ENCODE data around the gene MAST4.

MAST4 gene

DNA sequence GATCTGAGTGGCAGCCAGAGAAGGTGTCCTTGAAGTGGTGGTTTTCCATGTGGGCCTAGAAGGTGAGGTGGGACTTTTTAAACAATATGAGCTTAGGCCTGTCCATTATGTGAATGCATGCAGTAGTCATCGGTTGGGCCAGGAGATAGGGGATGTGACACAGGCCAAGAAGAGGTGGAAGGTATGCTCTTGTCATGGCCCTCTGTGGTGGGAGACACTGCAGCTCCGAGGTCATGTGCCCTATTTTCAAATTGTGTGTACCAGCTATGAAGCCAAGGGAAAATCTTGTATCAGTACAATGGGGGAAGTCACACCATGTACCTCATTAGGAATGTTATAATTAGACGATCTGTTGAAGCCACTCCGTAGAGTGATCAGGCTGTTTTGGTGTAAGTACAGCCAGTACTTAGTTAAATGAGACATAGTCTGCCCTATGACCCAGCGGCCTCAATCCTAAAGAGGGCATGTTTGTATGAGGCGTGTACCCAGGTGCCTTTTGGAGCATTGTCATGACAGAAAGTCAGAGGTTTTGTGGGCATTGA lies 280.1 kb downstream of the MAST4 start:
- no peak for DNase-seq (ENCODE audit: low spot score)

DNA sequence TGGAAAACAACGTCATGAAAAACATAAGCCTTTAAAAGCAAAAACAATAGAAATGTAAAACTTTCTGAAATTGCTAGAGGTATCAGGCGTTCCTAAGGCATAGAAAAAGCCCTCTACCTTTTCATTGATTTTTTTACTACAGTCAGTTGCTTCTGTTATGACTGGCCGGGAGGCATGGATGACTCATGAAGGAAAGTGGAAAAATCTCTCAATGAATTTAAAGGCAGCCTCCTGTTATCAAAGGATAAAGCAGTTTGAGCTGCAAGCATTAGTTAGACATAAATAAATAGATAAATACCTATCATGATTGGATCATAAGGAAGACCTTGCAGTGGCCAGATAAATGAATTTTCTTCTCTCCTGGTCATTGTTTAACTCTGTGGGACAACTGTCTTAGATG lies 281.6 kb downstream of the MAST4 start:
- DNase-seq (ENCODE audit: low spot score), result no peak

DNA sequence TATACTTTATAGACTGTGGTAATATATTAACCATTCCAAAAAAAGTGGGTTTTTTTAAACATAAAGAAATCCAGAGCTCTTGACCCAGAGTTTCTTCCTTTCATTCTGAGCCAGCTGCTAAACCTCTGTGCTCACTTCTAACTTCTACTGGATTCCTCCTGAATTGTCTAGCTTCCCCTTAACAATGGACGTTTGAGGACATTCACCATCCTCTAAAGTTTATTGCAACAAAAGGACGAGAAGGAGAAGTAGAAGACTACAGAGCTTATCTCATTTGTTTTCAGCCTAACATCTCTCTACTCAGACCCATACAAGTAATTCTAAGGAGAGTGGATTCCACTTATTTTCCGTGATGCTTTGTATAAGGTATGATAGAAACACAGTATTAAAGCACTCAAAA lies 284.2 kb downstream of the MAST4 start:
- no peak for DNase-seq (ENCODE audit: low spot score)

DNA sequence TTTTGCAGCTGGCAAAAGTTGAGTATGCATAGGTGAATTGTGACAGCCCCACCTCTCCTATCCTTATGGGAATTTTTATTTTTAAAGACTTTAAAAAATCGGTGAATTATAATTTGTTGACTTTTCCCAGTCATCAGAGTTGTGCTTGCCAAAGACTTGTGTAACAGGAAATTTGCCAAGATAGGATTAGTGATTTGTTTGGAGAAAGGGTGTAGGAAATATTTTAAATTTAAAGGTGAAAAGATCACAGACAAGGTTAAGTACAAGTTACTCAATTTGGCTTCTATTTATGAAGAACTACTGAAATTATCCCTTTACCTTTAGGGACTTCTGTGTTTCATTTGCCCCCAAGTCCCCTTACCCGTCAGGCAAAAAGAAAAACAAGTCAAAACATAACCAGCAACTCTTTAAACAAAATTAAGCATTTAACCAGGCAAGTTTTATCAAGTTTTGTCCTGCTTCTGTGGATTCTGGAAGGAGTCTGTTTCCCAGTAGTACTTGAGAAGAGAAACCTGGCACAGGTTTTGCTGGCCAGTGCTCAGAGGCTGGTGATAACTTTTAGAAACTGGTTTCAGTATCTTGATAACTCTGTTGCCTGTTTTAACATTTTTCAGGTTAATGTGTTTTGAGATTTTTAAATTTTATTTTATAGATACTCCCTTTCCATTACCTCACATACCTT lies 285.4 kb downstream of the MAST4 start:
- no peak for DNase-seq (ENCODE audit: low spot score)

DNA sequence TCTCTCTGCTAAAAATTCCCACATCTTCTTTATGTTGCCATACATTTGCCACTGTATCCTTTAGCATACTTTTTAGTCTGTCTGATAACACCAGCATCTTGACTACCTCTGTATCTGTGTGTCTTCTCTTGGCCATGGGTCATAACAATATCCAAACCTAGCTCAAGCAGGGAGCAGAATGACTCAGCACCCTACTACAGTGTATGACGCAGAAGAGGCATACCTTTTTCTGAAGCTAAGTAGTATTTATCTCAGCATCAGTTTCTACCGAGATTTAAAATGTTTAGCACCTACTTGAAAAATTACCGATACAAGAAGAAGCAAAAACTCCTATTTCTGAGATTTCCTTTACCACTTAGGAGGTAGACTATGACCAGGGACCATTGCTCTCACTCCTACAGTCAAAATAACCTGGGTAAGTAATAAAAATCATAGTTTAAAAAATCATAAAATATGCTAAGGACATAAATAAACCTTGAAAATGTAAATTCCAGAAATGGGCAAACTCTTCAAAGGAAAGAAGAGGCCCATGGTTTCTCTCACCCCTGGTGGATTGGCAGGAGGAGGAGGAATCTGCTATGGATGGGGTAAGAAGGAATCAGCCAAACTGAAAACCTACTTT lies 286.5 kb downstream of the MAST4 start:
- no peak for DNase-seq (ENCODE audit: low spot score)

DNA sequence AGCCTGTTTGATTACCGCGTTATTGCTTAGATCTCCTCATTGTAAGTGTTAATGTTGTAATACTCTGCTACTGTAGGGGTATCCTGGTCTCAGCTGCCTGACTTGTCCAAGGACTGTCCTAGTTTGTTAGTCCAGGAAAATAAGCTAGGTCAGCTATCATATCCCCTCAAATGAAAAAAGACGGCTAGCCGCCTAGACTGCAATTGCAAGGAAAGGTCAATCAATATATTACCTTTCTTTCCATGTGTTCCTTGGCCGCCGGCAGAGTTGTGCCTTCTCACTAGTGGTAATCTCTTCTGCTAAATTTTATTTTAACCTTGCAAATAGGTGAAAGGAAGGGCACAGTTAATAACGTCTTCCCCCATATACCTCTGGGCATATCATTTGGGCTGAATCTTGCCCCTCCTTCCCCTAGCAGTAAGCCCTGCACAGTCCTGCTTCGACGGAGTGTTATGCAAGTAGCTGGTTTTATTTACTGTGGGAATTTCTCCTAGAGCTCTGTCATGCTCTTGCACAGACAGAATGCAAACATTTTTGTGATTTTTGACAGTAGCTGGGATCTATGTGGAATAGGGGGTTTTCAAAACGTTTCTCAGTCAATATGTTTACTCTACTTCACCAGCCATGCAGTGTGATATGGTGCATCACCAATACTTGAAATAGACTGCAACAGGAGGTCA lies 288.5 kb downstream of the MAST4 start:
- DNase-seq (ENCODE audit: low spot score), result no peak

DNA sequence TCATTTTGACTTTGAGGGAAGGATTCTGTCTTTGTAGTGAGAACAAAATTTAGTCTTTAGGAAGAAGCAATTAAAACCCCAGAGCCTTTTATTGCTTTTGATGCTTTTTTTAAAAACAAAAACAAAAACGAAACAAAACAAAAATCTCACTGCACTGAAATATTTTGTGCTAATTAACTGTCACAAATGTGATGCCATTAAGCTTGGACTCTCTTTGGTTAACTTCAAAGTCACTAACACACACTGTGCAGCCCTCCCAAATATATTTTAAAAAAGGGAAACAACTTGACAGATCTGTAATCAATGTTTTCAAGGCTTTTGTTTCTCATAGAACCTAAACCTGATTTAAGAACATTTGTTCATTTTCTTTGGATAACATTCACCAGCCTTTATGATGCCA lies 290.7 kb downstream of the MAST4 start:
- DNase-seq (ENCODE audit: low spot score), result no peak

DNA sequence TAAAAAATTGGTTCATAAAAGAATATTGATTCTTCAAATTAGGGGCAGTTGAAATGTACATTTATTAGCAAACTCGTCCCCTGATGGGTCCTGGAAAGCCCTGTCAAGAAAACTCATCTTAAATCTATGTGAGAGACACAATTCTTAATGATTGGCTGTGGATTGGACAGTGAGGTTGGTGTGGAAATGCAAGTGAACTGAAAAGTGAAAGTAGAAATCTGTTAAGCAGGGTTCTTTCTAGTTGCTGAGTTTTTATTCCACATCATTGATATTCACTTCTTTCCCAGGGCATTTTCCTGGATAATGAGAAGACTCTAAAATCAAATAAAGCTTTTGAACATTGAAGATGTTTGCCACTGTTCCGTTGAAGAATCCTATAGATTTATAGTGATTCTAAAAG lies 292.4 kb downstream of the MAST4 start:
- DNase-seq (ENCODE audit: low spot score), result no peak

DNA sequence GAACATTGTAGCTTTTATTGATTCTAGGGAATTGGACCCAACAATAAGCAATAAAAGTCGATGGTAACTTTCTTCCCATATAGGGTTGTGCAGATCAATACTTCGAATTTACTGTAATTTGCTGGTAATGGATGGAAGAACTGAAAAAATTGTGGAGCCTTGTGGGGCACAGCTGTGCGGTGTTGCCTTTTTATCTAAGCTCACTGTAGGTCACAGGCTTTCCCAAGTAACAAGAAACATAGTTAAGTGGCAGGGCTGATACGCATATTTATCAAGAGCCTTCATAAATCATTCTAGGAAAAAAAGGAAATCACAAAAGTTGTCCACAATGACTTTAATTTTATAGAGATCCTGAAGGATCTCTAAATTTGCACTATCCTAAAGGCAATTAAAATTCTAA lies 292.9 kb downstream of the MAST4 start:
- DNase-seq (ENCODE audit: low spot score), result no peak

DNA sequence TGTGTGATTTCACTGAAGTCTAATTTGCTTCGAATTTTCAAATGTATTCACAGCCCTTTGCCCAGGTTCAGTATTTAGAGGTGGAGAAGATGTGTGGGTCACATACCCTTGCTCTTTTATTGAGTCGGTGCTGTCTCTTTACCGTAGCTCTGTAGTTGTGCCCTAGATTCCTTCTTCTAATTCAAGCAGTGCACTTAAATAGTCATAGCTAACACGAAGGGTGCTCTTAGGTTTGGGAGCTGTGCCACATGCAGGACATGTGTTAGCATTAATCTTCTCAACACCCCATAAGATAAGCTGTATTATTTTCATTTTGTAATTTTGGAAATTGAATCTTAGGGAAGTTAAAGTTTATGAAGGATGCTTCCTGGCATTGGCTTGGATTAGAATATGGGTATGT lies 293.3 kb downstream of the MAST4 start:
- DNase-seq (ENCODE audit: low spot score), result no peak

DNA sequence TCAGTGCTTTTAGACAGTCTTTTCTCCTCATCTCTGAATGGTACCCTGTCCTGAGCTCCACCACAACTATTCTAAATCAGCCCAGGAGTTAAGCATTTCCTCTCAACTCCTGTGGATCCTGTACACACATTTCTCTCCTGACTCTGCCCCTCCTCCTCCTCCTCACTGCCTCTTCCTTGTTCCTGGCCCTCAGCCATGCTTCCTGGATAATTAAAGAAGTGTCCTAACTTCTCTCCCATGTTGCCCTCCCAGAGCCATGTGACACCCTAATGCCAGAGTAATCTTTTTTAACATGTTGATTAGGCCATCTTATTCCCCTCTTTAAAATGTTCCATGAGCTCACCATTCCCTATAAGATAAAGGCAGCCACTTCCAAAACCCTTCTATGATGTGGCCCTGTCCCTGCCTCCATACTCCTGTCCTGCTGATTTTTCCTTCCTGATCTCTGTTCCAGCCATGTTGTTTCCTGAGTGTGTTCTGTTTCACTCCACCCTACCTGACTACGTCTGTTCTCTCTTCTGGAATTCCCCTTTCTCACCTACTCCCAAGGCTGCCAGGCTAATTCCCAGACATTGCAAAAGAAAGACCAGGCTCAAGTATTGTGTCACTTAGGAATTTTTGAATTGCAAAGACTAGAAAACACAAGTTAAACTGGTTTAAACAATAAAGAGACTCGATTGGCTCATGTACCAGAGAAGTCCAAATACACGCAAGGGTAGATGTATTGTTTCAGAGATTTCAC lies 295.2 kb downstream of the MAST4 start:
- no peak for DNase-seq (ENCODE audit: low spot score)

DNA sequence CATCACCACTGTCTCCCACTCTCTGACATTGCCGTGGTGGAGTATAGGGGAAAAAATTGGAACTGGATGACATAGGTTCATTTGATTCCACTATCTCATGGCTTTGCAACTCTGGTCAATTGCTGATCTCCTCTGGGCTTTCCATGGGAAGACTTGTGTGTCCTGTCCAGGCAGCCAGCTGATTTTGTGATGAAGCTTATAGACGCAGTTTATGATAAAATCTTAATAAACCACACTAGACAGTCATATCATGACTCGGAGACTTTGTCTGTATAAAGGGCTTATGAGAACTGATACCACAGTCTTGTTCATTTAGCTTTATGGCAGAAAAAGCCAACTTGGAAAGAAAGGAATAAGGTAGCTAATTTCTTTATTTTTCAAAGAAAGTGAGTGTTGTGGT lies 296.5 kb downstream of the MAST4 start:
- DNase-seq (ENCODE audit: low spot score), result no peak

DNA sequence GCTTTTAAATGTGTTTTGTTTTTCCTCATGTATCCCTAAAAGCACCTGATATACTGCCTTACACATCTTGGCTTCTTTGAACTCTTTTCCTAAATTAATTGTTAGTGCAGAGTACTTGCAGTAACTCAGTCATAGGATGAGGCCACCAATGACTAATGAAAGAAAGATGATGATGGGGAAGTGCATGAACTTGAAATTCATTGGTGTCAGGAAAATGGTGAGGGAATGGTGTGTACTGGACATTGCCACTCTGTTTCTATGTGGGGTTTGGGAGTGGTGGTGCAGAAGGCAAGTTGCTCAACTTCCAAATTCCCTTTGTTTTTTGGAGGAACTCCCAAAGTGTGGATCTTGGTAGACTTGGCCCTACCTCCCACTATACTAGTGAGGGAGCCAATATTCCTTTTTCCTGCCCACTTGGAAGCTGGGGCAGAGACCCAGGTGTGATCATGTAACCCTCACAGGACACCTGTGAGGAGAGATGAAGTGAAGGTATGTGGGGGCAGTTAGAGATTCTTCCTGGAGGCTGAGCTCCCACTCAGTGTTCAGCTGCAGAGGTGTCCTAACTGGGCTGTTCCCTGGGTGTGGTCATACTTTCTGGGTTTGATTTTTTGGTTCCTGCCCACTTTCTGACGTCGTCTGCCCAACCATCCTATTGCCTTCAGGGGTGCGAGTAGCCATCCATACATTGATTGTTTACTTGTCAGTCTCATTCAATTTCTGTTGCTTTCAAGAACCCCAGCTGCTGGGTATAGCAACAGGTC lies 298.5 kb downstream of the MAST4 start:
- DNase-seq (ENCODE audit: low spot score), result no peak

DNA sequence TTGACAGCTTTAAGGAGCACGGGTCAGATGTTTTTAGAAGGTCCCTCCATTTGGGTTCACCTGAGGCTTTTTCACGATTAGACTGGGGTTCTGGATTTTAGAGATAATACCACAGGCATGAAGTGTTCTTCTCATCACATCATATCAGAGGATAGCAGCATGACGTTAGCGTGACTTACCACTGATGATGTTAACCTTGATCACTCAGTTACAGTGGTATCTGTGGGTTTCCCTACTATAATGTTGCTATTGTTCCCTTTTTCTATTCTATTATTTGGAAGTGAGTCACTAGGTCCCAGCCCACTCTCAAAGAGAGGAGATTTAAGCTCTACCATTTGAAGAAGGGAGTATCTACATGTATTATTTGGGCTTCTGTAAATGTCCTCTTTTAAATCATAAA lies 300.0 kb downstream of the MAST4 start:
- no peak for DNase-seq (ENCODE audit: low spot score)

DNA sequence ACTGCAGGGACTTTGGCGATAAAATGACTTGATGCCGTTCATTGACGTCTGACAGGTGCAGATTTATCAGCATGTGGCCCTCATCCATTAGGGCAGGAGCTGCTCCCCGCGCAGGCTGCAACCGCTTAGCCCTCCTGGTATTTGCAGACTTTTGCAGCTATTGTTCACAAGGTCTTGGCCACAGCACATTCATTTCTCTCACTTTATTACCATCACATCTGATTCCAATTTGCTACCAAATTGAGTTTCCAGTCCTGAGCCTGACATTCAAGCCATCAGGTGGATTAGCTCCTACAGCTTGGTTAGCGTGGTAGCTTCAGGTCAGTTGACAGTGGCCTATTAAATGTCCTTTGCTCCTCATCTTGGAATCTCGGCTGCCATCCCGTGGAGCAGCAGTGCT lies 301.2 kb downstream of the MAST4 start:
- DNase-seq (ENCODE audit: low spot score), result no peak

DNA sequence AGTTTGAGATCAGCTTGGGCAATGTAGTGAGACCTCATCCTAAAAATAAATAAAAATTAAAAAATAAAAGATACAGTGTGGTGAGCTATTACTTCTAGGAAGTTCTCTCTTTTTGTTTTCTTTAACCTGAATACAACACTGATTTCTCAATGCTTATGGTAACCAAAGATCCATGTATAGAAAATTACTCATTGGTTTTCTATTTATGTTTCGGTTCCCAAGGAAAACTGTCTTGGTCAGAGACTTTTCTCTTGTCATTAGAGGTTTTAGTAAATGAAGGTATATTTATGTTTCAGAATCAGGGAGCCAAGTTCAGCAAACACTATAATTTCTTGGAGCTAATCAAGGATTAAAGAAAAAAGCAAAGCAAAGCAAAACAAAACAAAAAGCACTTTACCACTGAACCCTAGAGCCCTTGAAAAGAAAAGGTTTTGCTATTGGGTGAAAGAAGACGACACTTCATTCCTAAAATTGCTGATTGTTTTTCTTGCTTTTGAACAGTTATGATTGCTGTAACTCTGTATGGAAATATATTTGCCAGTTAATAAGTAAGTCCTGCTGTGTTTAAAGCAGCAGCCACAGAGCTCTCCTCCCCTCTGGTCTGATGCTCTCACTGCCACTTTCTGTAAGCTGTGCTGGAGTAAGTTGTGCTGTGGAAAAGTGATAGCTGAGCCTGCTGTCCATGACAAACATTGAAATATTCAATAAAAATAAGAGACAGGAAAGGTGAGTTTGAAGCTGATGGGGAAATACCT lies 302.2 kb downstream of the MAST4 start:
- no peak for DNase-seq (ENCODE audit: low spot score)

DNA sequence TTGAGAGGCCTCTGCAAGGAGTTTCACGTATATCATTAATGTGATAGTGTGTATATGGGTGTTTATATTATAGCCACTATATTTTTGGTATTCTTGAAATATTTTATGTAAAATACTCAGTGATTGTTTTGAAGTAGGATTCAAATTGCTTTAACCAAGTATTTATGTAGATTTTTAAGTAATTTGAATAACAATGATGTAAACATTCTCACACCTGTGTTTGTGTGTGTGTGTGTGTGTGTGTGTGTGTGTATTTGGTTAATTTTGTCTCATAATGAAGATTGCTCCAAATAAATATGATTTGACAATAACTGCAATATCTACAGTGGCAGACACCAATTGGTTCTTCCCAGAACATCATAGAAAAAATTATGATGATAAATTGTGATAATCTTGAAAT lies 307.0 kb downstream of the MAST4 start:
- no peak for DNase-seq (ENCODE audit: low spot score)

DNA sequence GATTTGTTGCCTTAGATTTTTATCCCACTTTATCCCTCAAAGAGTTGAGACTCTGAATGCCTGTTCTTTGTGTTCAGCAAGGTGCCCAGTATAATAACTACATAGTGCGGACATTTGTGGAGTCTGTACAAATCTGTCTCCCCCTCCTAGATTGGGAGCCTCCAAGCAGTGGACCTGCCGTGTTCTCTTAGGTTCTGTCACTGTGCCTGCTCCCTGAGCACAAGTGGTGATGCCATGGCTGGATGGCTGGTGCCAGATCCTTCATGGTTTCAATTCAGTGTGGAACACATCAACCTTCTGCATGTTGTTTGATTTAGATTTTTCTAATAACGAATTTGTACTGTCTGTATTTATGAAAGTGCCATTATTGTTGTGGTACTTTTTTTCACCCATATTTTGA lies 307.5 kb downstream of the MAST4 start:
- no peak for DNase-seq (ENCODE audit: low spot score)

DNA sequence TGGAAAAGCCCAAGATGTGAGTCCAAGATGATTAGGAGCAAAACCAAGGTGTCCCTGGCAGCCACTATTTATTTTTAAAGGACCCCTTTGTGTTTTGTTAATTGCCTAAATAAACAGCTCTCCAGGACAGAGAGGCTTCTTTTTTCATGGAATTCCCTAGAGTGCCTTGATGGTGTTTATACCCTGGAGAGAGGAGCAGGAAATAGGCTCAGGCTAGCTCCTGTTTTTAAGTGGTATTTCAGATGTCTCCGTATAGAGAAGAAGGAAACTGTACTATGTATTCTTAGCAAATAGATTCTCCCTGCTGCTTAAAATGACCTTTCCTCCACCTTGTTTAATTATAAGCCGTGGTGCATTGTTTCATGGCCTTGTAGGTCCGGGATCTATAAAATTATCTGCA lies 308.0 kb downstream of the MAST4 start:
- DNase-seq (ENCODE audit: low spot score), result no peak

DNA sequence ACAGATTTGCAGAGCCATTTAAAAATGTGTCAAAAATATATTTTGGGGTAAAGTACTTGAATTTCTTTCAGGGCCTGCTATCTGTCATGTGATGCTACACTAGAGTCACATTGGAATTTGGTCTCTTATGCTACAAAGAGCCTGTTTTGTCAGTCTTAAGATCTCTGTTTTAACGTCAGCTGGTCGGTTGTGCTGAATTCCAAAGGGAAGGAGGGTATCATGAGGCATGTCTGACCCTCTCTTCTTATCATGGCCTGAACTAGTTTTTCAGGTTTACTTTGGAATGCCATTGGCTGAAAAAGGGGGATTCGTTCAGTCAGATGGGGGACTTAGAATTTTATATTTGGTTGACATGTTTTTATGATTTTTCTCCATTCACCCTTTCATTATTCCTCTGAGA lies 309.8 kb downstream of the MAST4 start:
- no peak for DNase-seq (ENCODE audit: low spot score)

DNA sequence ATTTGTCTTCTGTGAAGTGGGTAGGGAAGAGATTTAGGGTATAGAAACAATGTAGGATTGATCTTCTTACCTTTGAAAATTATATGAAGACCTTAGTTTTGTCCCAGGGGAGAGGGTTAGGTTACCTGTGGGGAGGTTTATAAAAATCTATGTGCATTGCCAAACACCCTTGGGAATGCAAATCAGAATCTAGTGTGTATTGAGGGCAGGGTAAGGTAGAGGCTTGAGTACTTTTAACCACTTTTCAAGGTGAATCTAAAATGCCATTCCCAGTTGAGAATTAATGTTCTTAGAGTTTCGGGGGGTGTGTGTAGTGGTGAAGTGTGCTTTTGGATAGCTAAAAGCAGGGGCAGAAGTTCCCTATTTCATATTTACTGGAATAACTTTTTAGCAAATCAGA lies 312.0 kb downstream of the MAST4 start:
- DNase-seq (ENCODE audit: low spot score), result no peak

All from hematopoietic multipotent progenitor cell treated with erythropoietin and hydrocortisone succinate and interleukin-3 and kit ligand, for 15 days (in vitro differentiated cells).